CD4-positive, alpha-beta T cell treated with Interleukin-12 subunit alpha and Interleukin-12 subunit beta, for 1 hour (primary cell): ENCODE data around the gene GRK5.
A peak's percentile ranks its signal among the peaks of the same experiment; 100 is the strongest.
"Not testable (repeated sequence)": the region's sequence is repeated elsewhere in the genome, so short reads cannot be mapped to it uniquely, and the experiment has no call there.

Experiments used
- DNase-seq: peaks from one replicate; pipeline ENCODE4 v3.0.0-alpha.2; 2020

The GRK5 gene

DNA sequence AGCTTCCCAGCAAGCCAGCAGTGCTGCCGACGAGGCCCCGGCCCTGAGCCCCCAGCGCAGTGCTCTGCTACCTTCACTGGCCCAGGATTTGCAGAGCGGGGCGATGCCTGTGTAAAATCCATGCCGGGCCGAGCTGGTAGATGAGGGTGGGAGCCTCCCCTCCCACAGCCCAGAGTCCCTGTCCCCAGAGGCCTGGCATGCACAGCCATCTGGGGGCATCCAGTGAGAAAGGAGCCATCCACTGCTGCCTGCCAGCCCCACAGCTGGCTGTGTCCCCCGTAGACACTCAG lies 218.5 kb downstream of the GRK5 start:
- DNase-seq, result no peak

DNA sequence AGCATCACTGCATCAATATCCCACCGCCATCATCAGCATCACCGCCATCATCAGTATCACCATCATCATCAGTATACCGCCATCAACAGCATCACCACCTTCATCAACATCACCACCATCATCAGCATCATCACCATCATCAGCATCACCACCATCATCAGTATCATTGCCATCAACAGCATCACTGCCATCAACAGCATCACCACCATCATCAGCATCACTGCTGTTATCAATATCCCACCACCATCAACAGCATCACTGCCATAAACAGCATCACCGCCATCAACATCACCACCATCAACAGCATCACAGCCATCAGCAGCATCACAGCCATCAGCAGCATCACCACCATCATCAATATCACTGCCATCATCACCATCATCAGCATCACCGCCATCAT lies 219.3 kb downstream of the GRK5 start:
- no peak for DNase-seq

DNA sequence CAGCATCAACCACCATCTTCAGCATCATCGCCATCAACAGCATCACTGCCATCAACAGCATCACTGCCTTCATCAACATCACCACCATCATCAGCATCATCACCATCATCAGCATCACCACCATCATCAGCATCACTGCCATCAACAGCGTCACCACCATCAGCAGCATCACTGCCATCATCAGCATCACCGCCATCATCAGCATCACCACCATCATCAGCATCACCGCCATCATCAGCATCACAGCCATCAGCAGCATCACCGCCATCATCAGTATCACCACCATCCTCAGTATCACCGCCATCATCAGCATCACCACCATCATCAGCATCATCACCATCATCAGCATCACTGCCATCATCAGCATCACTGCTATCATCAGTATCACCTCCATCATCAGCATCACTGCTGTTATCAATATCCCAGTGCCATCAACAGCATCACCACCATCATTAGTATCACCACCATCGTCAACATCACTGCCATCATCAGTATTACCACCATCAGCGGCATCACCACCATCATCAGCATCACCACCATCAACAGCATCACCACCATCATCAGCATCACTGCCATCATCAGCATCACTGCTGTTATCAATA lies 220.0 kb downstream of the GRK5 start:
- no peak for DNase-seq

DNA sequence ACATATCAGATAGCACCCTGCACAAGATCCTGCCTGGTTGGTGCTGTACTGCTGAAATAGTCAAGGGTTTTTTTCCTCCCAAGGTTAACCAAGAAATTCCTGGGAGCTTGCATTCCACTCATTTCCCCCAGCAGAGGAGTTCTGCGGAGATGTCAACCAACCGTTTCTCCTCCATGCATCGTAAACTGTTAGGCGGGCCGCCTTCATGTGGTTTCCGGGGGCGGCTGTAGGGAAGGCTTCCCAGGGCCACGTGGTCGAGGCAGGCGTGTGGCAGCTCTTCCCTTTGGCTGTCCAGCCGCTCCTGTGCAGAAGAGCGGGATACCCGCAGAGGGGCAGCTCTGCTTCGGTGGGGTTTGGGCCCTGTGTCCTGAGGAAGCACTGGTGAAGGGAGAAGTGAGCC lies 221.4 kb downstream of the GRK5 start:
- no peak for DNase-seq

DNA sequence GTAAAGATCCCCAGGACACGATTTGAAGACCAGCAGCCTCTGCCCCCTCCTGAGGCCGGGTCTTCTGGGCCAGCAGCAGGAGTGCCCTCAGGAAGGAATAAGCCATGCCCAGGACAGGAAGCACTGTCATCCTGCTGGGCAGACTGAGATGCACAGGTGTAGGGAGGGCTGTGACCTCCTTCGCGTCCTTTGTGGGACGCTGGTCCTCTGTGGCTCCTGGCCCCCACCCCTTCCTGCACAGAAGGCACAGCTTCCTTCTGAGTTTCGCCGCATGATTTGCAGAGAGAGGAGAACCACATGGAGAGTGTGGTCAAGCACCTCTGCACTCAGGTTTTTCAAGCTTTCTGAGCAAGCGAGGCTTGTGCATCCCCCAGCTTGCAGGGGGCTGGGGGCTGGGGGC lies 222.4 kb downstream of the GRK5 start:
- DNase-seq, result no peak

DNA sequence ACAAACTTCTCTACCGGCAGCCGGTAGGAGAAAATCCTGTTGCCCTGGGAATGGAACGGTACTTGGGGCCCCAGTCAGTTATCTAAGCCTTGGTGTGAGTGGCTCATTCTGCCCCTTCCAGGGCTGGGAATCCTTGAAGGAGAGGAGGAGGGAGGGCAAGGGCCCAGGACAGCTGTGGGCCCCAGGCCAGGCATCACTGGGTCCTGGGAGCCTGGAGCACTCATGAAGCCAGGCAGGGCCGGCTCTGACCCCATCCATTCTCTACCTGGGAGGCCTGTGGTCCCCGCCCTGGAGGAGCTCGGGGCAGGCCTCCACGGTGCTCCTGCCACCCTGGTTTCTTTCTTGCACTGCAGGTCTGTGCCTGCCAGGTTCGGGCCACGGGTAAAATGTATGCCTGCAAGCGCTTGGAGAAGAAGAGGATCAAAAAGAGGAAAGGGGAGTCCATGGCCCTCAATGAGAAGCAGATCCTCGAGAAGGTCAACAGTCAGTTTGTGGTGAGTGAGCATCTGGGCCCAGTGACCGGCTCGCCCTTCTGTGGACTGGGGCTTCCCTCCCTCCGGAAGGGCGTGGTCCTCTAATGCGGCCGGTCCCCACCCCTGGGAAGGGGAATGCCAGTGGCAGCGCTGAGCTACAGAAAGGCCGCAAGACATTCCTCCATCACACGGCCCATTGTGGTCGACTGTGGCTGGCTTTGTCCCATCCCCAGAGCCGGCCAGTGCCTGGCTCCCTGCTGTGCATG lies 223.8 kb downstream of the GRK5 start:
- no peak for DNase-seq

DNA sequence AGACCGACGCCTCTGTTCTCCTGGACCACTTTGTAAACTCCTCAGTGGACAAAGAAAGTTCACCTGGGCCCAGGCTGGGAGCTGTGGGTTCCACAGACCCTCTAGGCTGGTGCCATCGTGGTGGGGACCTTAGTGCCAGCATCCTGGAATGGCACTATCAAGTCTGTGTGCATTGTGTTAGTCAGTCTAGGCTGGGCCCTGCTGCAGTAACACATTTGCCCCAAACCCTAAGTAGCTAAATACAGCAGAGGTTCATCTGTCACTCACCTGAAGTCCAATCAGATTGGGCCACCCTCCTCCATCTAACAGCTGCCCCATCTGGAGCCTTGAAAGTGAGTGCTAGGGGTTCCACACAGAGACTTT lies 224.4 kb downstream of the GRK5 start:
- DNase-seq, result no peak

DNA sequence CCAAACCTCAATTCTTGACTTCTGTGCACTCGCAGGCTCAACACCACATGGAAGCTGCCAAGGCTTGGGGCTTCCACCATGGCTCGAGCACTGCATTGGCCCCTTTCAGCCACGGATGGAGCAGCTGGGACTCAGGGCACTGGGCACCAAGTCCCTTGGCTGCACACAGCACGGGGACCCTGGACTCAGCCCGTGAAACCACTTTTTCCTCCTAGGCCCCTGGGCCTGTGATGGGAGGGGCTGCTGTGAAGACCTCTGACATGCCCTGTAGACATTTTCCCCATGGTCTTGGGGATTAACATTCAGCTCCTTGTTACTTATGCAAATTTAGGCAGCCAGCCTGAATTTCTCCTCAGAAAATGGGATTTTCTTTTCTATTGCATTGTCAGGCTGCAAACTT lies 227.6 kb downstream of the GRK5 start:
- DNase-seq, result not testable (repeated sequence)

DNA sequence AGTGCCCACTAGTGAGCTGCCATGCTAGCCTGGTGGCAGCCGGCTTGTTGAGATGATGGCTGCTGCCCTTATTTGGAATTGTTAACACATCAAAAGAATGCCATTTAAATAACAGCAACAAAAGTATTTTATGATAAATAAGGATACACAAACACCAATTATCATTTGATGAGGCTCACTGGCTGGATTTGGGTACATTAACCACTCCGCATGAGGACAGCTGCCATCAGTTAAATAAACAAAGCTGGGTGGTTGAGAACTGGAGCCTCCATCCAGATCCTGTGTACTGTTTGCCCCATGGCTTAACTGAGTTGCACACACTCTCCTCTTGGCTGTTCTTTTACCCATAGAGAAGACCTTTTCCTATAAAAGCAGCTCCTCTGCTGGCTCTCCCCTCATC lies 231.3 kb downstream of the GRK5 start:
- DNase-seq, result no peak

DNA sequence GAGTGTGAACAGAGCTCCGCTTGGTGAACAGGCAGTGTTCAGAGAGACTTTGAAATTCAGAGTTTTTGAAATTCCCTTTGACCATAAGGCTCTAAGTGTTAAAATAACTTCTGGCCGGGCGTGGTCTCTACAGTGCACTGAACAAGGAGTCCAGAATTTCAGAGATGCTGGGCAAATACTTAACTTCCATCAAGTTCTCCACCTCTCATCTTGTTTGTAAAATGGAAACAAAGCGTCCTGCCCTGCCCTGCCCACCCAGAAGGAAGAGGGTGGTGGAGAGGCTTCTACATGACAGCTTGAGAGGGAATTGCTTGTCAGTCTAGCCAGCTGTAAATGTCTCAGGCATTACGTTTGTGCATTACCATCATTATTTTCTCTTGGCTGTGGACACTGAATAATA lies 232.6 kb downstream of the GRK5 start:
- DNase-seq, result no peak

DNA sequence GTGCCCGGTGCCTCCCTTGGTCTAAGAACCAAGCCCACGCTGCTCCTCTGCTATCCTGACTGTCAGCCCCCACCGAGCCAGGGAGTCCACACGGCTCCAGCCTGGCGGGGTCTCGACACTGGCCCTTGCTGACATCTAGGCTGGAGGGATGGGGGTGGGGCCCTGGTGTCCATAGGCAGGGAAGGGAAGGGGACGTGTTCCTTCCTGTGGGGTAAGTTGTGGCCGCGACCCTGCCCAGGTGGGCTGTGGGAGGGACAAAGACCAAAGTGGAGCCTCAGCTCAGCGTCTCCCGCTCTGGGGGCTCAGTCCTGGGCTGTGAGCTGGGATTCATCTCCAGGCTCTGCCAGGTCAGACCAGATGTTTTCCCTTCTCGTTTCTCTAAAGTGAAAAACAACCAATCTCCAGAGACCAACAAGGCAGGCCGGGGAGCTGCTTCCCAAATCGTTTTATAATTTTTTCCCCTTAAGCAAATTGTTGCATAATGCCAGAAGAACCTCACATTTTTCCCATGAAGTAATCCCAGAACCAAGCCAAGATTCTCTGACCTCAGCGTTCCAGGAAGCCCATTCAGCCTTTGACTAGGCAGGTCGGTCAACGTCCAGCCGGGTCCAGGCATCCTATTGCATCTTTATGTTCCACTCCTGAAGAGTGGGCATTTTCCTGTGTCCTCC lies 233.9 kb downstream of the GRK5 start:
- no peak for DNase-seq

DNA sequence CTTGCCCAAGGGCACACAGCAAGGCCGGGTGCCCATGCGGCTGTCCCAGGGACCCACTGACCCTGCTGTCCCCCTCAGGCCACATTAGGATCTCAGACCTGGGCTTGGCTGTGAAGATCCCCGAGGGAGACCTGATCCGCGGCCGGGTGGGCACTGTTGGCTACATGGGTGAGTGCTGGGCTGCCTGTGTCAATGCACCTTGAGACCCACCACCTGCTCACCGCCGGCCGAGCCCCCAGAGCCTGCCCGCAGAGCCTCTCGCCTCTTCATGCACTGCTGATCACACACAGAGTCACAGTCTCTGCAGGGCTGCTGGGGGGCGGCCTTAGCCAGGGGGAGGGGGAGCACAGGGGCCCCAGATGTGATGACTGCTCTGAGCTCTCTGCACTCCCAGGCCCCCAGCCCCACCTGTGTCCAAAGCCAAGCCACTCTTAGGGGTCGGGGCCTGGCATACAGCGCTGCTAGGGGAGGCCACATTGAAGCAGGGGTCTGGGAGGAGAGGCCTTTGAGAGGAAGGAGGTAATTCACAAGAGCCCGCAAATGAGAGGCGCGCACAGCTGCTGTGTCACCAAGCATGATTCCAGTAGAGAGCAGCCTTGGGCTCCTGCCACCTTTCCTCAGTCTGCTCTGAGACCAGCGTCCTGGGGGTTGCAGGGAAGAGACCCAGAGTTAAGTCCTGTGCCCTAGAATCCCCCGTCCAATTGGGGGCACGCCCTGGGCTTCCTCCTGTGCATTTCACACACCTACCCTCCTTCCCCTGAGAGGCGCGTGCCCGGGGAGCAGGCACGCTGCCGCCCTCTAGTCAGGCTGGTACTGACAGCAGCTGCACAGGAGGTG lies 234.8 kb downstream of the GRK5 start:
- no peak for DNase-seq

DNA sequence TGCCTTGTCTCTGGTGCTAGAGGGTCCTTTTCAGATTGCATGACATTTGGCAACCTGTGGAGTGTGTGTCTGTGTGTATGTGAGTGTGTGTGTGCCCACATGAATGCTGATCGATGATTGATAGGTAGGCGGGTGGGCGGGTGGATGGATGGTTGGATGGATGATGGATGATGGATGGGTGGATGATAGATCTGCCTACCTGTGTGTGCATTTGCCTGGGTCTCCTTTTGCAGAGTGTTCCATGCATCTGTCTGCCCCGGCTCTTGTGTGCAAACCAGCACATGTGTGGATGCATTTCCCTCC lies 235.3 kb downstream of the GRK5 start:
- DNase-seq, result no peak

DNA sequence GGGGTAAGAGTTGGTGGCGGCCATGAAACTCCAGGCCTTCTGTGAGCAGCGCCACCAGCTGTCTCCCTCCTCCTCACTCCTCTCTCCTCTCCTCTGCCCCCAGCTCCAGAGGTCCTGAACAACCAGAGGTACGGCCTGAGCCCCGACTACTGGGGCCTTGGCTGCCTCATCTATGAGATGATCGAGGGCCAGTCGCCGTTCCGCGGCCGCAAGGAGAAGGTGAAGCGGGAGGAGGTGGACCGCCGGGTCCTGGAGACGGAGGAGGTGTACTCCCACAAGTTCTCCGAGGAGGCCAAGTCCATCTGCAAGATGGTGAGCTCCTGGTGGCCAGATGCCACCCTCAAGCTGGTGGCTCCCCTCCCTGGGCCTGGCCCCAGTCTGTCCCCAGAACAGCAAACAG lies 236.1 kb downstream of the GRK5 start:
- DNase-seq, result no peak

DNA sequence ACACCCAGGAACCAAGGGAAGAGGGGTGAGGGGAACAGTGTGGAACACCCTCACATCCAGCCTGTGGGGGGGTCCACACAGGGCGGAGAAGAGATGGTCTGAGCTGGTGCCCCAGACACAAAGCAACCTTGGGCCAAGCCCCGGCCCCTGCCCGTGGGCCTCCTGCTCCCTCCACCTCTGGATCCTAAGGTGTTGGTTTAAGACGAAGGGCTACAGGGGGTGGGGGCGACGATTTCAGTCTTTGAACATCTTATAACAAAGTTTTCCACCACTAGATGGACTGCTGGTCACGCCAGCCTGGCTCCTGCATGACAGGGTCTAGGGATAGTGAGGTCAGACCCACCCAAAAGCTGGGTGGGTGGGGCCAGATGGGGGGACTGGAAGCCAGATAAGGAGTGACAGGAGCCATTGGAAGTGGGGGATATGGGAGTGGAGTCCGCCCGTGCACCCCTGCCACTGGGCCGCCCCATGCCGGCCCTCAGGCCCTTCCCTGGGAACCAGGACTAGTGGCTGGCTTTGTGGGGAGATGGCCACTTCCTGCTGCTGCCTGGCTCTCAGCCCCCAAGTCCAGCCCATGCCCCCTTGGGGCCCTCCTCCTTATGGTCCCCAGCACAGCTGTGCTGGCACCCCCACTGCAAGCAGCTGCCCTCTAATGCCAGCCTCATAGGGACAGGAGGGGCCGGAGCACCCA lies 236.7 kb downstream of the GRK5 start:
- DNase-seq, result no peak

DNA sequence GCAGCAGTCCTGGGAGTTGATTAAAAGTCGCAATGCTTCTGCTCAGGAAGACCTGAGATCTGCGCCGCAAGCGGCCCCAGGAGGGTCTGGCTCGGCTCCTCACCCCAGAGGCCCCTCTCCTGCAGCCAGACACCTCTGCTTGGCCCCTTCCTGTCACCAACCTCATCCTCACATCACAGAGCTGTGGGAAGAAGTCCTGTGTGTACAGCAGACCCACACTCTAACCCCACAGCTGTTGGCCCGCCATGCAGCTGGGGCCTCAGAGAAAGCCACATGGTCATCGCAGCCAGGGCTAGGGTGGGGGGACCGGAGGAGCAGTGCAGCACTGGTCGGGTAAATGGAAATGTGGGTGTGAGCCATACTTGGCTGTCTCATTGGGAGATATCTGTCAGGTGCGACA lies 237.5 kb downstream of the GRK5 start:
- no peak for DNase-seq

DNA sequence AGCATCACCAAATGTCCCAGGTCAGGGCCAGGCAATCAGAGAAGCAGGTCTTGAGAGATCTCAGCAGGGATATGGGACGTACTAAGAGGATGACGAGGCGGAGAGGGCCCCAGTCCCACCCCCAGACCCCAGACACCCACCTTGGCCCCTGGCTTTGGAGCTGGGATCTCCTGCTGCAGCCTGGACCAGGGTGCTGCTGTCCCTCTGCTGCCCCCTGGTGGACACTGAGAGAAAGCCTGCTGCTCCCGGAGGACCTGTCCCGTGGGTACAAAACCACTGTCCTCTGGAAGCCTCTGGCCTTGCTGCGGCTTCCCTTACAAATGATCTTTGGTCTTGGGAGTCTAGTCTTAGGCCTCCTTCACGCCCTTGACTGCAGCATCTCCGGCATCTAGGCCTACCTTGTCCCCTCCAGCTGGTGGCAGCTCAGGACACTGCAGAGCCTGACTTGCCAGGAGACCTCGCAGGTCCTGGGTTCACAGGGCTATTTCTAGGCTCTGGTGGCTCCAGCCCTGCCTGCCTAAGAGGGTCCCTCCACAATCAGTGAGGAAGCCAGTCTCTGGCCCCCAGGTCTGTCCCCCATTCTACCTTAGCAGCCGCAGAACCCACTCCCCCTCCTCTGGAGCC lies 238.1 kb downstream of the GRK5 start:
- DNase-seq, result peak; percentile 81

DNA sequence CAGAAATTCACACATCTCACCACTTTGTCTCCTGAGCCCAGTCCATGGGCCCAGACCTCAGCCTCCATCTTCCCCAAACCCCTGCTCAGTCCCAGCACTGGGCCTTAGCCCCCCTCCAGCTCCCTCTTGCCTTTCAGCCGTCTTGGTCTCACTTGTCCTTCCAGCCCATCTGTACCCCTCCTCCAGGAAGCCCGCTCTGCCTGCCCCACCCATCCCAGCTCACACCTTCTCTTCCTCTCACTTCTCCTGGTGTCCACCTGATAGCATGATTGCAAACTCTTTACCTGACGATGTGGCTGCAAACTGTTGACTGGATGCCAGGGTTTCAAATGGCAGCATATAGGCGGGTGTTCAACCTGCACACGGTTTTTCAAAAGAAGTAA lies 238.6 kb downstream of the GRK5 start:
- DNase-seq, result no peak

DNA sequence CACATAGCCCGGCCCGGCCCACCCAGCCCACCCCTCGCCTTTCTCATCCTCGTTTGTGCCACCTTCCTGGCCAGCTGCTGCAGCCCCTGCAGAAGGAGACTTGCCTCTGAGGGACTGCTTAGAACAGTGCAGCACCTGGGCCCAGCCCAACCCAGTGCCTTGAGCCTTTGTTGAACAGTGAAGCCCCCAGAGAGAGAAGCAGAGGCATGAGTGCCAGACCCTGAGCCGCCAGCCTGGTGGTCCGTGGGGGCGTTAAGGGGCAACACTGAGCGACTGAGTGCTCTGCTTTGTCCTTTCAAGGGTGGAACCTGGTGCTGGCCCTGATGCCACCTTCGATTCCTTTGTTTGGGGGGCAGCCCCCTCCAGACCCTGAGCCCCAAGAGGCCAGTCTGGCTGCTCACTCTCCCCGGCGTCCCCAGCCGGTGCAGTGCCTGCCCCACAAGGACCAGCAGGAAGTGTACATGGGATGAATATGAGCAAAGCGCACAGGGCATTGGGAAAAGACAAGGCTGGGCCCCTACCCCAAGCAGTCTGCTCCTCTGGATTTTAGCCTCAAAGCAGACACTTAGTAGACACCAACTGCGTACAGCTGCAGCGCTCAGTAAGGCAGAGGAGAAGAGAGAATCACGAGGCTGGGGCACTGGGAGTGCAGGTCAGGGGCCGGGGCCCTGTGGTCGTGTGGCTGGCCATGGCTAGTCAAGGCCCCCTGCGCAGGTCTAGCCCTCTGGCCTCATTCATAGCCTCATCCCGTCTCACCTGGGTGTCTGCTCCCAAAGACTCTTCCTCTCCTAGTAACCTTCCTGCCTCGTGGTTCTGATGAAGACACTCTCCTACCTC lies 239.3 kb downstream of the GRK5 start:
- DNase-seq, result no peak

DNA sequence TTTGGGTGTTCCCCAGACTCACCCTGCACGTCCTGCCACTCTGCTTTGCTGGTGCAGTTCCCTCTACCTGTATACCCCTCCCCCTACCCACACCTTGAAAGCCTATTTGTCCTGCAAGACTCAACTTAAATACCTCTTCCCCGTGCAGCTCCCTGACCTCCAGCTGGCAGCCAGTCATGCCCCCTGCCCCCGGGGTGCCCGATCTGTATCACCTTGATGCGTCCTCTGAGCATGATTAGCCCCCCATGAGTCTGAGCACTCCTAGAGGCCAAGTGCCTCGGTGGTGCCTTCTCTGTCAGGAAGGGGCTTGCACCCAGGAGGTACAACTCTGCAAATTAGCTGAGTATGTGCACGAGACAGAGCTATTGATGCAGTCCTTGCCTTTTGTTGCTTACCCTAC lies 240.1 kb downstream of the GRK5 start:
- no peak for DNase-seq

DNA sequence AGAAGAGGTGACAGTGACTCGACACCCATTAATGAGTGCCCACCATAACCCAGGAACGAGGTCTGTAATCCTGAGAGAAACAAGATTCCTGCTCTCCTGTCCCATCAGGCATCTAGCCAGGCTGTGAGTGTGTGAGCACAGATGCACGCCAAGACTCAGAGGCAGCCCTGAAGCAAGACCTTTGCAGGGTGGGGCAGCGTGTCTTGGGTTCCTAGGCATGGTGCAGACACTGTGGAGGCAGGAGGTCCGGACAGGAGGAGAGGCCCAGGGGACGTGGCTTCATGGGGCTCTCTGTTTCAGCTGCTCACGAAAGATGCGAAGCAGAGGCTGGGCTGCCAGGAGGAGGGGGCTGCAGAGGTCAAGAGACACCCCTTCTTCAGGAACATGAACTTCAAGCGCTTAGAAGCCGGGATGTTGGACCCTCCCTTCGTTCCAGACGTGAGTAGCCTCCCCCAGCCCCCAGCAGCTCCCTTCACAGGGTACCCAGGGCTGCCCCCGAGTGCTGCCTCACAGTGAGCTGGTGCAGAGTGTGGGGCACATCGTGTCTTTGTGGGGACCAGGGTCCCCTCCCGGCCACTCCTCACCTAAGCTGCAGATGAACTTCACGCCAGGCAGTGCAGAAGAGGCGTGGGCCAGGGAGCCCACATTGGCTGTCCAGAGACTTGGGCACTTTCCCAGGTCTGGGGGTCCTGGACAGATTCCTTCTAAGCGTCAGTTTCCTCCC lies 240.6 kb downstream of the GRK5 start:
- no peak for DNase-seq
